GM18868 (cell line): Measurements from ENCODE around the gene C4orf51.
"Not testable (repeated sequence)": the region's sequence is repeated elsewhere in the genome, so short reads cannot be mapped to it uniquely, and the experiment has no call there.

Experiments
- ATAC-seq: cut with Tn5 transposase; IDR thresholded peaks from one replicate; pipeline ENCODE4 v1.9.1; 2021; ENCODE audit warnings: mild to moderate bottlenecking, moderate library complexity; ENCODE audit not compliant: unreplicated experiment

Gene C4orf51

DNA sequence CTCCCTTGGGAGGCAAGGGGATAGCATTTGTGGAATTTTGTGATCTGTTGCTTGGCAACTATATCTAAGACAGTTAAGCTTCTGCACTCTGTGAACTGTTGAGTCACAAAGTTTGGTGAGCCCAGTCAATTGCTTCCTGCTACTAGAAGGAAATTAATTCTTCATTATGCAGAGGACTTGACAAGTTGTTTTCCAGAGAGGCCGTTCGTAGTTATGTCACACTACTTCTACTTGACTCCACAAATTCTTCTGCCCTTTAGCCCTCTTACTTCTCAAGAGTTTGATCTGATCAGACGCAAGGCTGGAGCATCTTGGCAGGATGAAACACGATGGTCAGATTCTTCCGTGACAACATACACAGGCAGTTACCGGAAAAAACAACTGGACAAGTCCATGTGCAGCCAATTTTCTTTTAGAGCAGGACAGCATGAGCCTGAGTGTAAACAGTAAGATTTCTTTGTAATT is at the start of gene C4orf51:
C4orf51 (plus strand) TSS at position 156 of the 465 bp plus-strand sequence; CDS start at position 214, 58 bp downstream.
- no peak for ATAC-seq

DNA sequence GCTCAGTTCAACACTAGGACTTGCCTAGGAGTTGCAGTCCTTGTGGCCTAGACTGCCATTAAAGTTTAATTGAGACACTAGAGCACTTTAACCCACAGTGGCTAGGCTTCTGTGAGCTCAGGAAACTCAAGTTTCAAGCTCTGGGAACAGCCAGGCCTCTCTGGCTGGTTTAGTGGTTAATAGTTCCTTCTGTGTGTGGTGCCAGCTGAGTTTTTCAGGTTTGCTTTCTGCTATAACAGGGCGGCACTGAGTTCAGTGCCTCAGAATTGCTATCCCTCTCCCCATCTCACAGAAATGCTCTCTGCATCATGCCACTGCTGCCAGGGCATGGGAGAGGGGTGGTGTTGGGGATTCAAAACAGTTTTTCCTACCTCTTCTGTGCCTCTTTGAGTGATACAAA is 44.8 kb upstream of the C4orf51 start:
- ATAC-seq, result no peak

DNA sequence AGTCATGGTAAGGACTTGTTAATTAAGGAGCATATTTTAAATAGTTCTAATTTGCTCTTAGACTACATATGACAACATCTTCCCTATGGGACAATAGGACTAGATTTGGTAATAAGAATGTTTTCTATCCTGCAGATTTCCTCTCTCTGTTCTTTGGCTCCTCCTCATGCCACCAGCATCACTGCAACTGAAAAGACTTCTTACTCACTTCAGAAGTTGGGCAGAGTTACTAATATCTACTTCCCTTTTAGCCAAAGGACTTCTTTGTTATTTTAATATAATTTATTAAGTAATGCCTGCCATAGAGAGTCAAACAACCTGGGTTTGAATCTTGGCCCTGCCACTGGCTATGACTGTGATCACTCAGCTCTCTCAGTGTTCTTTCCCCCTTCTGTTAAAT is 44.3 kb upstream of the C4orf51 start:
- no peak for ATAC-seq

DNA sequence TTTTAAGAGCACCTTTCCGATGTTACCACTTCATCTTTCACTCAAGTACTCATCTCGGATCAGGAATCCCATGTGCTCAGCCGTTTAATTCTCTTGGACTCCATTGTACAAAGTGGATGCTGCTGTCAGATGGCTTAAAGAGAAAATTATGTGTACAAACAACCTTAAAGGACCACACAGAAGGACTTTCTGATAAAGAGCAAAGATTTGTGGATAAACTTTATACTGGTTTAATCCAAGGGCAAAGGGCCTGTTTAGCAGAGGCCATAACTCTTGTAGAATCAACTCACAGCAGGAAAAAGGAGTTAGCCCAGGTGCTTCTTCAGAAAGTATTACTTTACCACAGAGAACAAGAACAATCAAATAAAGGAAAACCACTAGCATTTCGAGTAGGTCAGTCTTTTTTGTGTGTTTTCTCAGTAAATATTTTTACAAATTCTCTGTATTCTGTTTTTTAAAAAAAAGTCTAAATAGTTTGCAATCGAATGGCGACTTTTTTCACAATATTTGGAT is 40.7 kb upstream of the C4orf51 start:
- no peak for ATAC-seq

DNA sequence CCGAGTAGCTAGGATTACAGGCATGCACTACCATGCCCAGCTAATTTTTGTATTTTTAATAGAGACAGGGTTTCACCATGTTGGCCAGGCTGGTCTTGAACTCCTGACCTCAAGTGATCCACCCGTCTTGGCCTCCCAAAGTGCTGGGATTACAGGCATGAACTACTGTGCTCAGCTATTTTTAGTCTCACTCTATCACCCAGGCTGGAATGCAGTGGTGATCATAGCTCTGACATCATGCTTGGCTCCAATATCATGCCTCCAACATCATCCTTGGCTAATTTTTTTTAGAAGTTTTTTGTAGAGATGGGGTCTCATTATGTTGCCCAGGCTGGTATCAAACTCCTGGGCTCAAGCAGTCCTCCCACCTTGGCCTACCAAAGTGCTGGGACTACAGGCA is 39.7 kb upstream of the C4orf51 start:
- ATAC-seq, result not testable (repeated sequence)

DNA sequence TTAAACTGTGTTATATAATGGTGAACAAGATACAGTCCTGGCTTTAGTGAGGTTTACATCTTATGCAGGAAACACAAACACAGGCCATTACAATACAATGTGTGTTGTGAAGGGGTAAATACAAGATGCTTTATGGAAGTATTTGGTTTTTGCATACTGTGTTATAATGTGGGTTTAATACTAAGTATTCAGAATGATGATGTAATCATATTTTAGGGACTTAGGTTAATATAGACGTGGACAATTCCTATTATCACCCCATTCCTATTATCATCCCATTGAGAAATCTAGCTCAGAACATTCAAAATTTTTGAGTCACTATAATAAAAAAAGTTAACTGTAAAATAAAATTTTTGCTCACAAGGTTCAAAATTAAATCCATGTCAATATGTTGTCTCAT is 36.7 kb upstream of the C4orf51 start:
- ATAC-seq, result no peak

DNA sequence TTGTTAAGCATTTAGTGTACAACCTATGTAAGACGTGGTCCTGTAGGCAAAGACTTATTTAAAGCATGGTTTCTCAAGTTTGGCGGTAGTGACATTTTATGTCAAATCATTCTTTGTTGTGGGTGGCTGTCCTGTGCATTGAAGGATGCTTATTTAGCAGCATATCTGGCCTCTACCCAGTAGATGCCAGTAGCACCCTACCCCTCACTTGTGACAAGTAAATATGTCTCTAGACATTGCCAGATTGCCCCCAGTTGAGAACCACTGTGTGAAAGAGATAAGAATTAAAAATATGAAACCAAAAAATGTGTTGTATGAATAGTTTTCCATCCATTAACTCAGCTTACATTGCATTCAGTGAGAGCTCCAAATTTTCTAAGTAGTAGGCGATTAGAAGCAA is 35.2 kb upstream of the C4orf51 start:
- ATAC-seq, result no peak

DNA sequence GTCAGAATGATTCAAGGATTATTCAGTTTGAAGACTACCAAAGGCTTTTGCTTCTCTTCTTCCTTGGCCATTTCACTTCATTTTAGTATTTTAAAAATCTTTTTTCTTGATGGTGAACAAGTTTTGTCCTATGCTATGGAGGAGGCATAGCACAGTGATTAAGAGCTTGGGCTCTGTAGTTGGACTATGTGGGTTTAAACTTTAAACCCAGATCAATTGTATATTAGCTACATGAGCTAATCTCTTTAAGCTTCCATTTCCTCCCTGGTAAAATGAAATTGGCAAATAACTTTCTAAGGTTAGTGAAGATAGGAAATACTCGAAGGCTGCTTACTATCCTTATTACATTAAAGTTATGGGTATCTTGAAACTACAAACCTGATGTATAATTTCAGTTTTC is 23.8 kb upstream of the C4orf51 start:
- no peak for ATAC-seq

DNA sequence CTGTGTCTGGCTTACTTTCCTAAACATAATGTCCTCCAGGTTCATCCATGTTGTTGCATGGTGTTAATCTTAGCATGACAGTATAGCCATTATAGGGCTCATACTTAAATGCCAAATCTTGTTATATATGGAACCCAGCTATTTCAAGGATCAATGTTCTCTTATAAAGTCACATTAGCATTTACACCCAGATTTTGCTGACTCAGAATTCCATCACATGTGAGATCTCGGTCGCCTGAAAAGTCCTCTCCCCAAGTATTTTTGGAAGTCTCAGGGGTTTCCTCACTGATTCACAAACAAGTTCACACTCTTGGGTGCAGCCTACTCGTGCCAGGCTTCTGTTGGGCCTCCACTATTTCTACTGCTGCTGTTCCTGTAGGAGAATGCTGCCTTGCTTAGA is 19.9 kb upstream of the C4orf51 start:
- no peak for ATAC-seq

DNA sequence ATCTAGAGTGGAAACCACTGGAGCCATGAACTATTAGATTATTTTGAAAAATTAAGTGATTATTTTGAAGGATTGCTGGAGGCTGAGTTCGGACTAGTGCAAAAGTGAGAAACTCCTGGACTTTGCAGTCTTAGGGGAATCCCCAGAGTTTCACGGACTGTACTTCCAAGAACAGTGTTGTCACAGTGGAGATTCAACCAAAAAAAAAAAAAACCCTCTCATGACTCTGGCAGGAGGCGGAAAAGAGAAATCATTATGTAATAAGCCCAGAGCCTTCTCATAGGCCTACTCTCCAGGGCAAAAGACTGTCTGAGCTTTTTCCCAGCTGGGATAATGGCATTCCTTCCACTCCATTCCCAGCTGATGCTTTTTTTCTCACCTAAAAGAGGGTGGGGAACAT is 16.8 kb upstream of the C4orf51 start:
- ATAC-seq, result no peak

DNA sequence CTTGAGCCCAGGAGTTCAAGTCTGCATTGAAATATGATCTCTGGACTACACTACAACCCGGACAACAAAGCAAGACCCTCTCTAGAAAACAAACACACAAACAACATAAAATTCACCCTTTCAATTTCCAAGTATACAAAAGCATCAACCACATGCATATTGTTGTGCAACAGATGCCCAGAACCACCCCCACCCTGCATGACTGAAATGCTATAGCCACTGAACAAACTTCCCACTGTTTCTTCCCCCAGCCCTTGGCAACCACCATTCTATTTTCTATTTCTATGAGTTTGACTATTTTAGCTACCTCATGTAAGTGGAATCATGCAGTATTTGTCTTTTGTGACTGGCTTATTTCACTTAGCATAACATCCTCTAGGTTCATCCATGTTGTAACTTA is 14.2 kb upstream of the C4orf51 start:
- no peak for ATAC-seq

DNA sequence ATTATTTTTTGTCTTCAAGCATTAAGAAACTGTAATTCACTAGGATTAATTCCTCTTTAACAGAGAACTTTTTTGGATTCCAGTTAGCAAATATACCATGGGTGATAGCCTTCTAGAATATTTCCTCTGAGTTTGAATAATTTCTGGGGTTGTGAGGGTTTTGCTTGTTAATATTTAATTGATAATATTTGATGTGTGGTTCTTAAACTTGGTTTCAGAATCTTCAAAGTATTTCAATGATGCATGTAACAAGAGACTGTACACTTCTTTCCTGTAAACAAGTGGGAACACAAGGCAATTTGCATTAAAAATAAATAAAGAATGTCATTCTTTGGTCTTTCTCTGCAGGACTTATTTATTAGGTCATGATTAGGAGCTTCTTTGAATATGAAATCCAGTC is 9.5 kb upstream of the C4orf51 start:
- ATAC-seq, result no peak

DNA sequence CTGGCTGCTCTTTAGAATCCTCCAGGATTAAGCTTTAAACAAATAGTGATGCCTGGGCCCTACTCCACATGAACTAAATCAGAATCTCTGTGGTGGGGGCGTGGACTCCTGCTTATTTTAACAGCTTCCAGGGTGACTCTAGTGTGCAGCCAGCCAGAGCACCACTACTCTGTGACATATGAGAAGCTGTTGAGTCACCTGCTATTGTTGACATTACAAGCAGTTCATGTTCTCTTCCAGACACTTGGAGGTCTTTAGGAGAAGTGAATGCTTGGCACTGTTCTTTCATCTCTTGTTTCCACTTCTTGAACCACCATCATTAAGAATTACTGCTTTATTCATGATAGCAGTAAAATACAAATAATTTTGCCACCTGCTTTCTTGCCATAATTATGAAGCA is 426 bp upstream of the C4orf51 start:
- peak; percentile 70 for ATAC-seq

DNA sequence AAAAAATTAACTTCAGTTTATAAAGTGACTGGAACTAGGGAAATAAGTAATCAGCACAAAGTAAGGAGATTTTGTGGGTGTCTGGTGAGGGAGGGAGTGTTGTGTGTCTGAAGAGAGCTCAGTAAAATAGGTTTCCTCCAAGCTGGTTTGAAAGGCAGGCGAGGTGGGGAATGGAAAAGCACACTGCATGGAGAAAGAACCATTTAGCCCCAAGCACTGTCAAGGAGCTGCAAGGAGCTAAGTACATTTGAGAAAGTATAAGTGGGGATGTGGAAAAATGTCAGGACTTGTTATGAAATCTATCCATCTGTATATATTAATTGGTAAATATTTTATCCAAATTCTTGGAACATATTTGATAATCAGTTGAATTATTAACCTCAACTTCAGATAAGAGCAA is 956 bp downstream of the C4orf51 start:
- no peak for ATAC-seq

DNA sequence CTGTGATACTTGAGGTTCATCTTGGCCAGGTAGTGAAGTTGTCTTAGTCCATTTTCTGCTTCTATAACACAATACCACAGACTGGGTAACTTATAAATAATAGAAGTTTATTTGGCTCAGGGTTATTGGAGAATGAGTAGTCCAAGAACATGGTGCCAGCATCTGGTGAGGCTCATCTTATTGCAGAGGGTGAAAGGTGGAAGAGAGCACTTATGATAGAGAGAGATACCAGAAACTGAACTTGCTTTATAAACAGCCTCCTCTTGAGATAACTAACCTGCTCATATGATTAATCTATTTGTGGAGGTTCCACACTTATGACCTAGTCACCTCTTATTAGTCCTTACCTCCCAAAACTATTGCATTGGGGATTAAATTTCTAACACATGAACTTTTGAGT is 1.6 kb downstream of the C4orf51 start:
- ATAC-seq, result no peak

DNA sequence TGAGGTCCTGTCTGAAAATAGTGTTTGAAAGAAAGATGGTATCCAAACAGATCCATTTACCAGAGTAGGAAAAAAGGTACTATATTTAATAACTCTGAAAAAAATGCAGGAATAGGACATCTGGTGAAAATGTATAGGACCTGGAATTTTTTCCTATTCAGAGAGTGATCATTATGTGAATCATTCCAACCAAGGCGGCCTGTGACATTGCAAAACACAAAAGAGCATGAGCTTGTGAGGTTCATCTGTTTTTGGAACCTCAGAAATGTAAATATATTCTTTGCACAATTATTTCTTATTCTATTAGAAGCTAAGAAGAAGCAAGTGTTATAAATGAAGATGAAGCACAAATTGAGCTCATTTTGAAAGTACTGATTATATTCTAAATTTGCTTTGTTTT is 2.0 kb downstream of the C4orf51 start:
- ATAC-seq, result no peak

DNA sequence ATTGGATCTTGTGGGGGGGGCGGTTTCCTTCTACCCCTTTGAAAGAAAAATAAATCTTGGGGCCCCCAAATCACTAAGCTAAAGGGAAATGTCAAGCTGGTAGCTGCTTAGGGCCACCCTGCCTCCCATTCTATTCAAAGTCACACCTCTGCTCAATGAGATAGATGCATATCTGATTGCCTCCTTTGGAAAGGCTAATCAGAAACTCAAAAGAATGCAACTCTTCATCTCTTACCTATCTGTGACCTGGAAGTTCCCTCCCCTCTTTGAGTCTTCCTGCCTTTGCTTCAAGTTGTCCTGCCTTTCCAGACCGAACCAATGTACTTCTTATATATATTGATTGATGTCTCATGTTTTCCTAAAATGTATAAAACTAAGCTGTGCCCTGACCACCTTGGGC is 7.0 kb downstream of the C4orf51 start:
- no peak for ATAC-seq

DNA sequence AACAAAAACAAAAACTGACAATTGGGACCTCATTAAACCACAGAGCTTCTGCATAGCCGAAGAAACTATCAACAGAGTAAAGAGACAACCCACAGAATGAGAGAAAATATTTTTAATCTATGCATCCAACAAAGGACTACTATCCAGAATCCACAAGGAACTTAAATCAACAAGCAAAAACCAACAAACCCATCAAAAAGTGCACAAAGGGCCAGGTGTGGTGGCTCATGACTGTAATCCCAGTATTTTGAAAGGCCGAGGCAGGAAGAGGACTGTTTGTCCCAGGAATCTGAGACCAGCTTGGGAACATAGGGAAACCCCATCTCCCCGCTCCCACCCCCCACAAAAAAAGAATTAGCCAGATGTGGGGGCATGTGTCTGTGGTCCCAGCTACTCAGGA is 10.7 kb downstream of the C4orf51 start:
- ATAC-seq, result no peak

DNA sequence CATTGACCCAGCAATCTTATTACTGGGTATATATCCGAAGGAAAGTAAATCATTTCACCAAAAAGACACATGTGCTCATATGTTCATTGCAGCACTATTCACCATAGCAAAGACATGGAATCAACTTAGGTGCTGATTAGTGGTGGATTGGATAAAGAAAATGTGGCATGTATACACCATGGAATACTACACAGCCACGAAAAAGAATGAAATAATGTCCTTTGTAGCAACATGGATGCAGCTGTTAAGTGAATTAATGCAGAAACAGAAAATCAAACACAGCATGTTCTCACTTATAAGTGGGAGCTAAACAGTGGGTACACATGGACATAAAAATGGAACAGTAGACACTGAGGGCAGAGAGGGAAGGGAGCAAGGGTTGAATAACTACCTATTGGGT is 11.5 kb downstream of the C4orf51 start:
- not testable (repeated sequence) for ATAC-seq

DNA sequence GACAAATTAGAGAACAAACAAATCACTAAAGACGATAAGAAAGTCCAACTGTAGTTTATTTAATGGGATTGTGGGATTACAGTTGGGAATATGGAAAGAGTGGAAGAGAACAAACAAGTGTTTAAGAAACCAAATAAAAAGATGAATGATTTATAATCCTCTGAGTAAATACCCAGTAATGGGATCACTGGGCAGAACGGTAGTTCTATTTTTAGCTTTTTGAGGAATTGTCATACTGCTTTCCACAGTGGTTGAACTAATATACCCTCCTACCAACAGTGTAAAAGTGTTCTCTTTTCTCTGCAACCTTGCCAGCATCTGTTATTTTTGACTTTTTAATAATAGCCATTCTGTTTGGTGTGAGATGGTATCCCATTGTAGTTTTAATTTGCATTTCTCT is 15.0 kb downstream of the C4orf51 start:
- ATAC-seq, result no peak

DNA sequence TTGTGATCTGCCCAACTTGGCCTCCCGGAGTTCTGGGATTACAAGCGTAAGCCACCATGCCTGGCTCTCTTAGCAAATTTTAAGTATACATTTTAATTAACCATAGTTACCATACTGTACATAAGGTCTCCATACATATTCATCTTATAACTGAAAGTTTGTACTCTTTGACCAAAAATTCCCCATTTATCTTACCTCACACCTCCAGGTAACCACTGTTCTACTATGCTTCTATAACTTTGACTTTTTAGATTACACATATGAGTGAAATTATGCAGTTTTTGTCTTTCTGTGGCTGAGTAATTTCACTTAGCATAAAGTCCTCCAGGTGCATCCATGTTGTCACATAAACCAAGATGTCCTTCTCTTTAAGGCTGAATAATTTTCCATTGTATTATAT is 17.4 kb downstream of the C4orf51 start:
- ATAC-seq, result peak; percentile 87

DNA sequence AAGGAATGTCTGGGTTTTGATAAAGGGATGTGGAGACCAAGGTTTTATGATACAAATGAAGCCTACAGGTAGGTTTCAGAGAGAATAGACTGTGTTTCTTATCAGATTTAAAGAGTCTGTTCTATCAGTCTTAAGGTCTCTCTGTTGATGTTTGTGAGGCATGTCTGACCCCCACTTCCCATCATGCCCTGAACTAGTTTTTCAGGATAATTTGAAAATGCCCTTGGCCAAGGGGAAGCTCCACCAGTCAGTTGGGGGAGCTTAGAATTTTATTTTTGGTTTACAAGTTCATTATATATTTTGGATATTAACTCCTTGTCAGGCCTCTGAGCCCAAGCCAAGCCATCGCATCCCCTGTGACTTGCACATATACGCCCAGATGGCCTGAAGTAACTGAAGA is 18.6 kb downstream of the C4orf51 start:
- ATAC-seq, result no peak

DNA sequence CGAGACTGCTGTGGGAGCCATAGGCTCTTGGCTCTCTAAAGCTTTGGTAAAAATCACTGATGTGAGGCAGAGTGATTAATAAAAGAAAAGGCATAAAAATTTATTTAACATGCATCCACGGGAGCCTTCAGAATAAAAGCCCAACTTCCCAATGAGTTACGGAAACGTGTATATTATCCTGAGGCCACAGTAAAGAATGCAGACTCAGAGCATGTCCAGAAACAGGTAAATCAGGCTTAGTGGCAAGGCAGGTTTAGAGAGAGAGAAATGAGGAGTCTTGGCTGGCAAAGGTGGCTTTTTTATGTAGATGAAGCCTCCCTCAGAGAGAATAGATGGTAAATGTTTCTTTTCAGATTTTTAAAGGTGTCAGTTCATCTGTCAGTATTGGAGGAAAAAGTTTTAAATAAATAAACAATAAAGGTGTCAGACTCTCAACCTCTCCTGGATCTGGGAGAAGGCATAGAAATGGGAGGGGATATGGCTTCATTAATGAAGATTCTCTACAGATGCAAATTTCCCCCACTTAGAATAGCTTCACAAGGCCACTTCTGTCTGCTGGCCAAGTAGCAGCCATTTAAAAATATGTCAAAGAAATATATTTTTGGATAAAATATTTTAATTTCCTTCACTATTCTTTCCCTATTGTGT is 24.0 kb downstream of the C4orf51 start:
- ATAC-seq, result no peak
